Upper lobe of right lung (tissue), 1 donor: ENCODE data around the gene FAM89B. TPM values are rescaled to one million over a fixed set of nuclear protein-coding genes. Genes with fewer than 3 reads are reported as not detected.
A peak's percentile ranks its signal among the peaks of the same experiment; 100 is the strongest.

Experiments used
- ATAC-seq: fragments of 200-7000 bp; cut with Tn5 transposase; one replicate; pipeline ENCODE4 v1.9.1; 2020; ENCODE audit warnings: mild to moderate bottlenecking, moderate library complexity
- DNase-seq: peaks from one replicate; pipeline ENCODE4 v3.0.0-alpha.2; 2020
- H3K27ac ChIP-seq: fragments of 200-600 bp; one replicate; pipeline ENCODE4 v1.8.0; 2022
- H3K27me3 ChIP-seq: fragments of 200-600 bp; one replicate; pipeline ENCODE4 v1.8.0; 2022; ENCODE audit warnings: mild to moderate bottlenecking
- H3K36me3 ChIP-seq: fragments of 200-600 bp; one replicate; pipeline ENCODE4 v1.8.0; 2022
- H3K4me1 ChIP-seq: fragments of 200-600 bp; one replicate; pipeline ENCODE4 v1.8.0; 2022
- H3K4me3 ChIP-seq: fragments of 200-600 bp; one replicate; pipeline ENCODE4 v1.8.0; 2022; ENCODE audit warnings: mild to moderate bottlenecking
- H3K9me3 ChIP-seq: fragments of 200-600 bp; one replicate; pipeline ENCODE4 v1.8.0; 2022
- intact Hi-C: fragments of 100-400 bp; cut with DNase I; formaldehyde crosslinking; loops from one replicate; pipeline ENCODE4 v1.11.0; 2022
- total RNA-seq: library from RNA; stranded (reverse); fragmentation: NEBNext Ultra II Directional; extraction: Animal tissue kit (Norgen Biotek cat#: 25700); gene quantifications from one replicate; pipeline ENCODE4 v1.2.1, GENCODE V29; 2021
- TF ChIP-seq, protein P1 (sequence below): fragments of 200-600 bp; IDR thresholded peaks from one replicate; pipeline ENCODE4 v1.8.0; 2022; ENCODE audit warnings: antibody characterized with exemption
- donor health status: DM: no; HTN: yes; CAD: no; lungs with severe emphysema.

Gene FAM89B
- total RNA-seq, 1 donor from 2014 or later, result 44.1 TPM

DNA sequence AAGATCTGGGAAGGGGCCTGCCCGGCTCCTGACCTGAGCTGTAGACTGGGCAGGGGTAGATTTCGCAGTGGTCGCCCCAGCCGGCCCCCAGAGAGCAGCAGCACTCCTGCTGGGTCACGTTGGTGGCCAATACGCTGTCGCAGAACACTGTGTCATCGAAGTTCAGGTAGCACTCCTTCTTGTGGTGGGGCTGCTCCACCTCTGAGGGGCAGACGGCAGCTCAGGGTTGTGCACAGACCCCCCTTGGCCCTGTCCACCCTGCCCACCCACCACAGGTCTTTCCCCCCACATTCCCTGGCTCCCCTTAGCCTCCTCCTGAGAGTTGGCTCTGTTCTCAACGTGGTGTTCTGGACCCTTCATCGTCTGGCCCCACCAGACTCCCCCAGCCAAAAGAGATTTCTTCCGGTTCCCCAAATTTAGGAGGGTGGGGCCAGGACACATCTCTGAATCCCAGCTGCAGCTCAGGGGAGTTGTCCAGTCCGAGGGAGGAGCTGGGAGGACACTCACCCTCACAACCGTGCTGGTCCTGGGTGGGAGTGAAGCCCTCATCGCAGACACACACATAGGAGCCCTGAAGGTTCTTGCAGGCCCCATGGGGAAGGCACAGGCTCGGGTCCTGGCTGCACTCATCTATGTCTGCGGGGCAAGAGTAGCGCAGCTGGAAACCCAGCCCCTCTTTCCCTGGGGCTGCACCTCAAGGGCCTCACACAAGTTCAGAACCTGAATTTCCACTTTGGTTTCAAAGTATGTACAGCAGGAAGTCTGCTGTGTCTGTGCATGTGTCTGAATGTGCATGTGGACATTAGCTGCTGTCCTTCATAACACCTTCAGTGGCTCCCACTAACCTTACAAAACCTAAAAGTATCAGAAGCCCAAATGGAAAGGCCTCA, 31.0 kb upstream of the FAM89B start:
- no peak for ATAC-seq
- Histone ChIP-seq H3K36me3 (peaks cover 24% of the 10 kb centered on the region), H3K4me3 (peak overlapping the region; percentile 55)

DNA sequence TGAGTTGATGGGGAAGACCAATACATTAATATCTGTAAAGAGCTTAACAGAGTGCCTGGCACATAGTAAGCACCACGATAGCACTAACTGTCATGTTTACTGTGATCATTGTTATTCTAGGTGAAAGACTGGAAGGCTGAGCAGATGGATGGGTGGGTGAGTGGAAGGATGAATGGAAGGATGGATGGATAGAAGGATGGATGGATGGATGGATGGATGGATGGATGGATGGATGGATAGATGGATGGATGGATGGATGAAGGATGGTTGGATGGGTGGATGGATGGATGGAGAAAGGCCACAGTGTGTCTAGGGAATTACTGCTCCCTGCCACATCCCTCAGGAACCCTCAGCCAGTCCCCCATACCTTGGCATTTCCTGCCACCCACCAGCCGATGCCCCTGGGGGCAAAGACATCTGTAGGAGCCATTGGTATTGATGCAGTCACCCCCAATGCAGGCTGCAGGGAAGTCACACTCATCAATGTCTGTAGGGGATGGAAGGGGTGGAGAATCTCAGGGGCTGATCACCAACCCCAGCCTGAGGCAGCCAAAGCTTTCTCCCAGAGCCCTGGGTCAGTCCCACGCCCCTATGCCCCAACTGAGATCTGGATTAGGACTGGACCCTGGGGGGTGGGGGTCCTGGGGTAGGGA, 29.5 kb upstream of the FAM89B start:
- TF ChIP-seq, protein P1, sequence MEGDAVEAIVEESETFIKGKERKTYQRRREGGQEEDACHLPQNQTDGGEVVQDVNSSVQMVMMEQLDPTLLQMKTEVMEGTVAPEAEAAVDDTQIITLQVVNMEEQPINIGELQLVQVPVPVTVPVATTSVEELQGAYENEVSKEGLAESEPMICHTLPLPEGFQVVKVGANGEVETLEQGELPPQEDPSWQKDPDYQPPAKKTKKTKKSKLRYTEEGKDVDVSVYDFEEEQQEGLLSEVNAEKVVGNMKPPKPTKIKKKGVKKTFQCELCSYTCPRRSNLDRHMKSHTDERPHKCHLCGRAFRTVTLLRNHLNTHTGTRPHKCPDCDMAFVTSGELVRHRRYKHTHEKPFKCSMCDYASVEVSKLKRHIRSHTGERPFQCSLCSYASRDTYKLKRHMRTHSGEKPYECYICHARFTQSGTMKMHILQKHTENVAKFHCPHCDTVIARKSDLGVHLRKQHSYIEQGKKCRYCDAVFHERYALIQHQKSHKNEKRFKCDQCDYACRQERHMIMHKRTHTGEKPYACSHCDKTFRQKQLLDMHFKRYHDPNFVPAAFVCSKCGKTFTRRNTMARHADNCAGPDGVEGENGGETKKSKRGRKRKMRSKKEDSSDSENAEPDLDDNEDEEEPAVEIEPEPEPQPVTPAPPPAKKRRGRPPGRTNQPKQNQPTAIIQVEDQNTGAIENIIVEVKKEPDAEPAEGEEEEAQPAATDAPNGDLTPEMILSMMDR, result no peak
- Histone ChIP-seq H3K4me1 (peaks cover 28% of the 10 kb centered on the region), H3K36me3 (peaks cover 13% of the 10 kb centered on the region), H3K9me3 (no peaks in the 10 kb centered on the region), H3K27ac (no peak overlapping the region), H3K27me3 (no peaks in the 10 kb centered on the region), H3K4me3 (no peak overlapping the region)
- intact Hi-C loops, result no loop called here
- DNase-seq, result no peak
- no peak for ATAC-seq

More for the DNA sequence above, 31.0 kb upstream of the FAM89B start:
- TF ChIP-seq, protein P1, result no peak
- intact Hi-C loops, result no loop called here
- Histone ChIP-seq H3K4me1 (peaks cover 24% of the 10 kb centered on the region), H3K27me3 (no peaks in the 10 kb centered on the region), H3K9me3 (no peaks in the 10 kb centered on the region), H3K27ac (peak overlapping the region; percentile 90)
- DNase-seq, result no peak

DNA sequence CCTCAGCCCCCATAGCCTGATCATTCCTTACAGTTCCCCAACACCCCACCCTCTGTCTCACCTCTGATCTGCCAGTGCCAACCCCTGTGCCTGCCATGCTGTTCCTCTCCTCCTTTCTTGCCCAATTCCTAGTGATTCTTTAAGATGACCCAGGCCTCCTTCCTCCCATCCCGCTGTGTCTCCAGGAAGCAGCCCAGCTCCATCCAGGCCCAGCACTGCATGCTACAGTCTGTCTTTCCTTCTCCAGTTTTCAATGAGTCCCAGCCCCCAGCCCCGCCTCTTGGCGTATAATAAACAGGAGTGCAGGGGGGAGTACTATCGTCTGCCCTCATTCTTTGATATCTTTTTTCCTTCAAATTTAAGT, 26.5 kb upstream of the FAM89B start:
- ATAC-seq, result no peak
- H3K27ac ChIP-seq, result peak overlapping the region; percentile 60

DNA sequence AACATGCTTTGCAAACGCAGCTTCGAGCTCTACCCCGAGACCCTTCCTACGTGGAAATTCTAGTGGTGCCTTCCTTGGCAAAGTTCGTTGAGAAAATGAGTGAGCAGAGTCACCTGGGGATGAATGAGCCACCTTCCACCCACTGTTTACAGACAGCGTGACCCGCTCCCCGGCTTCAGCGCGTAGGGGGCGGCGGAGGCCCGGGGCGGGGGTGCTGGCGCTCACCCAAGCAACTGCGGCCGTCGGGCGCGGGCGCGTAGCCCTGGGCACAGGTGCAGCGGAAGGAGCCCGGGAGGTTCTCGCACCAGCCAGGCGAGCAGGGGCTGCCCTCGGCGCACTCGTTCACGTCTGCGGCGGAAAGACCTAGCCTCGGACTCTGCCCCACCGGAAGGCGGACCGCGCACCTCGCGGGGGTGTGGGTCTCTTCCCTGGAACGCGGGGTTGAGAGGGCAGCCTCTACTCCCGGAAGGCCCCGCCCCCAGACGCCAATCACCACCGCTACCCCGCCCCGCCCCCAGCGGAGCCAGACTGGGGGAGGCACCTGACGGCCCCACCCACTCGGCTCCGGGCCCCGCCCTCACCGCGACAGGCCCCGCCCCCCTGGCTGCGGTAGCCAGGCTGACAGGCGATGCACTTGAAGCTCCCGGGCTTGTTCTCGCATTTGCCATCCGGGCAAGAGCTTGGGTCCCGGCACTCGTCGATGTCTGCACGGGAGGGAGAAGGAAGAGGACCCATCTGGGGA, 25.9 kb upstream of the FAM89B start:
- peaks cover 6% of the 10 kb centered on the region for H3K36me3 ChIP-seq
- H3K27ac ChIP-seq, result peak overlapping the region; percentile 60
- no peaks in the 10 kb centered on the region for H3K9me3 ChIP-seq
- TF ChIP-seq, protein P1, result no peak
- H3K27me3 ChIP-seq, result no peaks in the 10 kb centered on the region
- intact Hi-C loops, result no loop called here
- DNase-seq (peak; percentile 98), ATAC-seq (peak; percentile 95)
- H3K4me3 ChIP-seq, result peak overlapping the region; percentile 50
- peaks cover 16% of the 10 kb centered on the region for H3K4me1 ChIP-seq

More for the DNA sequence above, 26.5 kb upstream of the FAM89B start:
- peaks cover 22% of the 10 kb centered on the region for H3K4me1 ChIP-seq
- peak overlapping the region; percentile 50 for H3K4me3 ChIP-seq
- H3K27me3 ChIP-seq, result no peaks in the 10 kb centered on the region
- DNase-seq, result no peak
- TF ChIP-seq, protein P1, result no peak
- intact Hi-C loops, result no loop called here
- peaks cover 6% of the 10 kb centered on the region for H3K36me3 ChIP-seq
- no peaks in the 10 kb centered on the region for H3K9me3 ChIP-seq

DNA sequence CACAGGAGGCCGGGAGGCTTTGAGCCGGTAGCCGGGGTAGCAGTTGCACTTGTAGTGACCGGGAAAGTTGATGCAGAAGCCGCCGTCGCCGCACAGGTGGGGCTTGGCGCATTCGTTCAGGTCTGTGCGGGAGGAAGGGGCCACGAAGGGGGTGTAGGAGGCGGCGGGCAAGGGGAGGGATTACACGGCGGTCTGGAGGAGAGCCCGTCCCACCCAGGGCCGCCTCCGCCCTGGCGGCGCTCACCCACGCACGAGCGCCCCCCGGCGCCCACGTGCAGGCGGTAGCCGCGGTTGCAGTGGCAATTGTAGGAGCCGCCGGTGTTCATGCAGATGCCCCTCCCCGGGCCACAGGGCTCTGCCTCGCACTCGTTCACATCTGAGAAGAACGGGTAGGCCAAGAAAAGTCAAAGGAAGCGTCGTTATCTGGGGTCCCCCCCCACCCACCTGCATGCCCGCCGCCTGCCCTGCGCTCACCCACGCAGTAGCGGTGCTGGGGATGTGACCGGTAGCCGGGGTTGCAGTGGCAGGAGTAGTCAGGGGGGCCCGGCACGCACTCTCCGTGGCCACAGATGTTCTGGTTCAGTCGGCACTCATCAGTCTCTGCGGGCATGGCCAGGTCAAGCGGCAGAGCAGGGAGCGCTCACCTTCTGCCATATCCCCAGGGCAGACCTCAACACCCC, 24.8 kb upstream of the FAM89B start:
- peaks cover 6% of the 10 kb centered on the region for H3K36me3 ChIP-seq
- peaks cover 8% of the 10 kb centered on the region for H3K4me1 ChIP-seq
- intact Hi-C loops, result no loop called here
- no peak overlapping the region for H3K27ac ChIP-seq
- H3K9me3 ChIP-seq, result no peaks in the 10 kb centered on the region
- no peak overlapping the region for H3K4me3 ChIP-seq
- DNase-seq (no peak), ATAC-seq (no peak)
- TF ChIP-seq, protein P1, result no peak
- no peaks in the 10 kb centered on the region for H3K27me3 ChIP-seq
